Measurements from ENCODE around the gene MVD. TPM values are rescaled to one million over a fixed set of nuclear protein-coding genes. Genes with fewer than 3 reads are reported as not detected.
A peak's percentile ranks its signal among the peaks of the same experiment; 100 is the strongest.

The MVD gene
- total and polyA plus RNA-seq, 2 experiments from 2014 or later, result 95.3 to 149 TPM

DNA sequence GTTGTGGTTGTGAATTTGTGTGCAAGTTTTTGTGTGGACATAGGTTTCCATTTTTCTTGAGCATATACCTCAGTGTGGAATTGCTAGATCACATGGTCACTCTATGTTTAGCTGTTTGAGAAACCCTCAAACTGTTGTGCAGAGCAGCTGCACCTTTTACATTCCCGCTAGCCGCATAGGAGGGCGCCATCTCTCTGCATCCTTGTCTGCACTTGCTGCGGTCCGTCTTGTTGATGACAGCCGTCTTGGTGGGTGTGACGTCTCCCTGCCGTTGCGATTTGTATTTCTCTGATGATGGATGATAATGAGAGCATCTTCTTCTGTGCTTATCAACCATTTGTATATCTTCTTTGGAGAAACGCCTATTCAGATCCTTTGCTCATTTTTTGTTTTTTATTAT lies 49.6 kb downstream of the MVD start:
- H3K27me3 Mint-ChIP-seq (ENCODE audit: insufficient read depth, low read depth, poor library complexity), result peaks cover 4% of the 10 kb centered on the region
- peaks cover 41% of the 10 kb centered on the region for H3K4me1 Mint-ChIP-seq
- H4K20me1 ChIP-seq (replicated peaks; ENCODE audit: insufficient read depth), result peaks cover 41% of the 10 kb centered on the region
- no peak overlapping the region for H3K4me3 Mint-ChIP-seq
- peaks cover 23% of the 10 kb centered on the region for H3F3A ChIP-seq (replicated peaks; ENCODE audit: low read depth)
- no peak overlapping the region for H3K27ac ChIP-seq (ENCODE audit: low read depth)
- peaks cover 5% of the 10 kb centered on the region for H3K36me3 ChIP-seq (ENCODE audit: insufficient read depth)
- ATAC-seq (no peak), DNase-seq (ENCODE audit: low spot score) (no peak)
- TF ChIP-seq, protein P1, sequence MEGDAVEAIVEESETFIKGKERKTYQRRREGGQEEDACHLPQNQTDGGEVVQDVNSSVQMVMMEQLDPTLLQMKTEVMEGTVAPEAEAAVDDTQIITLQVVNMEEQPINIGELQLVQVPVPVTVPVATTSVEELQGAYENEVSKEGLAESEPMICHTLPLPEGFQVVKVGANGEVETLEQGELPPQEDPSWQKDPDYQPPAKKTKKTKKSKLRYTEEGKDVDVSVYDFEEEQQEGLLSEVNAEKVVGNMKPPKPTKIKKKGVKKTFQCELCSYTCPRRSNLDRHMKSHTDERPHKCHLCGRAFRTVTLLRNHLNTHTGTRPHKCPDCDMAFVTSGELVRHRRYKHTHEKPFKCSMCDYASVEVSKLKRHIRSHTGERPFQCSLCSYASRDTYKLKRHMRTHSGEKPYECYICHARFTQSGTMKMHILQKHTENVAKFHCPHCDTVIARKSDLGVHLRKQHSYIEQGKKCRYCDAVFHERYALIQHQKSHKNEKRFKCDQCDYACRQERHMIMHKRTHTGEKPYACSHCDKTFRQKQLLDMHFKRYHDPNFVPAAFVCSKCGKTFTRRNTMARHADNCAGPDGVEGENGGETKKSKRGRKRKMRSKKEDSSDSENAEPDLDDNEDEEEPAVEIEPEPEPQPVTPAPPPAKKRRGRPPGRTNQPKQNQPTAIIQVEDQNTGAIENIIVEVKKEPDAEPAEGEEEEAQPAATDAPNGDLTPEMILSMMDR (conservative IDR thresholded peaks at IDR 0.05; ENCODE audit: low read depth in 2 of 2), result peak; percentile 24 to 46; a peak in 3 of 4 replicates
- TF ChIP-seq STAT1 (IDR thresholded peaks at IDR 0.05; ENCODE audit: unreplicated experiment), result no peak
- no peak for TF ChIP-seq NANOG (IDR thresholded peaks at IDR 0.05; ENCODE audit: borderline replicate concordance)
- TF ChIP-seq ZNF114 (CRISPR knock-in tag; IDR thresholded peaks at IDR 0.05), result no peak
- H3K27ac Mint-ChIP-seq, result no peak overlapping the region
- H3K4me2 ChIP-seq, result no peak overlapping the region
- peaks cover 34% of the 10 kb centered on the region for H3K36me3 Mint-ChIP-seq (ENCODE audit: low read depth)
- peaks cover 9% of the 10 kb centered on the region; the same call in 1 of the 2 replicates for H3K4me1 ChIP-seq (ENCODE audit: insufficient read depth)
- peaks cover 27% of the 10 kb centered on the region for H3K79me2 ChIP-seq (replicated peaks; ENCODE audit: insufficient read depth)
- no peaks in the 10 kb centered on the region for H3K27me3 ChIP-seq (ENCODE audit: insufficient read depth)
- H3K9me2 ChIP-seq (ENCODE audit: insufficient read depth), result no peaks in the 10 kb centered on the region
- no peak overlapping the region for H2AFZ ChIP-seq
- no peak overlapping the region for H3K4me3 ChIP-seq
- H3K9me3 Mint-ChIP-seq, result no peaks in the 10 kb centered on the region

DNA sequence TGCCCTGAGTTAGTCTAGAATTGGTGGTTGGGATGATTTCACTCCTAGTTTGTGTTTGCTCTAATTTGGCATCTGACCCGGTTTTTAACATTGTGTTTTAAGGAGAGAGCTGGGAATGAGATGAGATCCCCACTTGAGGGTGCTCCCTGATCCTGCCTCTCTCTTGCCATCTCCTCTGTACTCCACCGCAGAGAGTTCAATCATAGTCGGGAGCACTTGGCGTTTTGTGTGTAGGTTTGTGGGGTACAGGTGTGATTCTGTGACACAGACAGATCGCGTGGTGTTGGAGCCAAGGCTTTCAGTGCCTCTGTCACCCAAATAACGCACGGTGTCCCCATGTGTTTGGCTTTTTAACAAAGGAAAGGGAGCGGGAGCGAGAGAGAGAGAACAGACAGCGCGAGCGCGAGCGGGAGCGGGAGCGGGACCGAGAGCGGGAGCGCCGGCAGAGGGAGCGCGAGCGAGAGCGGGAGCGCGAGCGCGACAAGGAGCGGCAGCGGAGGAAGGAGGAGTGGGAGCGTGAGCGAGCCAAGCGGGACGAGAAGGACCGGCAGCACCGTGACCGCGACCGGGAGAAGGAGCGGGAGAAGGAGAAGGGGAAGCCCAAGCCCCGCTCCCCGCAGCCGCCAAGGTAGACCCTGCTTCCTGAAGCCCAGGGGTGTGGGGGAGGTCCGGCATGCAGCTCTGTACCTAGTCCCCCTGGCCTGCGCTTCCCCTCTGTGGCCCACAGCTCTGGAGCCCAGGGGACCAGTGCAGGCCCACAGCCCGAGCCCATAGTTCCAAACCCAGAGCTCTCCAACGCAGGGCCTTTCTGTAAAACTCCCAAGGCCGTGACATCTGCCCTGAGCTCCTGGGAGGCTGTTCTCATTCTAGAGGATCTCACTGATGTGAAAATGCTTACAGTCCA lies 51.7 kb downstream of the MVD start:
- Histone ChIP-seq H3F3A (replicated peaks; ENCODE audit: low read depth) (peaks cover 20% of the 10 kb centered on the region), H3K36me3 (ENCODE audit: insufficient read depth) (peaks cover 8% of the 10 kb centered on the region), H3K4me1 (ENCODE audit: insufficient read depth) (peaks cover 9% of the 10 kb centered on the region; the same call in 1 of the 2 replicates), H3K9me2 (ENCODE audit: insufficient read depth) (no peaks in the 10 kb centered on the region), H2AFZ (no peak overlapping the region), H3K4me3 (peak overlapping the region; percentile 45; the same call in 1 of the 2 replicates), H3K4me2 (peak overlapping the region; percentile 77), H3K79me2 (replicated peaks; ENCODE audit: insufficient read depth) (peaks cover 20% of the 10 kb centered on the region), H4K20me1 (replicated peaks; ENCODE audit: insufficient read depth) (peaks cover 37% of the 10 kb centered on the region), H3K27ac (ENCODE audit: low read depth) (peak overlapping the region; percentile 80), H3K27me3 (ENCODE audit: insufficient read depth) (no peaks in the 10 kb centered on the region)
- Mint-ChIP-seq H3K9me3 (no peaks in the 10 kb centered on the region), H3K27ac (no peak overlapping the region), H3K4me3 (peak overlapping the region; percentile 70), H3K27me3 (ENCODE audit: insufficient read depth, low read depth, poor library complexity) (peaks cover 2% of the 10 kb centered on the region), H3K36me3 (ENCODE audit: low read depth) (peaks cover 39% of the 10 kb centered on the region), H3K4me1 (peaks cover 21% of the 10 kb centered on the region)
- TF ChIP-seq CREB1 (CRISPR knock-in tag; IDR thresholded peaks at IDR 0.05; ENCODE audit: low read depth), result peak; percentile 23; the same call in 1 of the 2 replicates
- no peak for TF ChIP-seq POLR2AphosphoS5 (IDR thresholded peaks at IDR 0.05; ENCODE audit: low read depth)
- TF ChIP-seq, protein P2, sequence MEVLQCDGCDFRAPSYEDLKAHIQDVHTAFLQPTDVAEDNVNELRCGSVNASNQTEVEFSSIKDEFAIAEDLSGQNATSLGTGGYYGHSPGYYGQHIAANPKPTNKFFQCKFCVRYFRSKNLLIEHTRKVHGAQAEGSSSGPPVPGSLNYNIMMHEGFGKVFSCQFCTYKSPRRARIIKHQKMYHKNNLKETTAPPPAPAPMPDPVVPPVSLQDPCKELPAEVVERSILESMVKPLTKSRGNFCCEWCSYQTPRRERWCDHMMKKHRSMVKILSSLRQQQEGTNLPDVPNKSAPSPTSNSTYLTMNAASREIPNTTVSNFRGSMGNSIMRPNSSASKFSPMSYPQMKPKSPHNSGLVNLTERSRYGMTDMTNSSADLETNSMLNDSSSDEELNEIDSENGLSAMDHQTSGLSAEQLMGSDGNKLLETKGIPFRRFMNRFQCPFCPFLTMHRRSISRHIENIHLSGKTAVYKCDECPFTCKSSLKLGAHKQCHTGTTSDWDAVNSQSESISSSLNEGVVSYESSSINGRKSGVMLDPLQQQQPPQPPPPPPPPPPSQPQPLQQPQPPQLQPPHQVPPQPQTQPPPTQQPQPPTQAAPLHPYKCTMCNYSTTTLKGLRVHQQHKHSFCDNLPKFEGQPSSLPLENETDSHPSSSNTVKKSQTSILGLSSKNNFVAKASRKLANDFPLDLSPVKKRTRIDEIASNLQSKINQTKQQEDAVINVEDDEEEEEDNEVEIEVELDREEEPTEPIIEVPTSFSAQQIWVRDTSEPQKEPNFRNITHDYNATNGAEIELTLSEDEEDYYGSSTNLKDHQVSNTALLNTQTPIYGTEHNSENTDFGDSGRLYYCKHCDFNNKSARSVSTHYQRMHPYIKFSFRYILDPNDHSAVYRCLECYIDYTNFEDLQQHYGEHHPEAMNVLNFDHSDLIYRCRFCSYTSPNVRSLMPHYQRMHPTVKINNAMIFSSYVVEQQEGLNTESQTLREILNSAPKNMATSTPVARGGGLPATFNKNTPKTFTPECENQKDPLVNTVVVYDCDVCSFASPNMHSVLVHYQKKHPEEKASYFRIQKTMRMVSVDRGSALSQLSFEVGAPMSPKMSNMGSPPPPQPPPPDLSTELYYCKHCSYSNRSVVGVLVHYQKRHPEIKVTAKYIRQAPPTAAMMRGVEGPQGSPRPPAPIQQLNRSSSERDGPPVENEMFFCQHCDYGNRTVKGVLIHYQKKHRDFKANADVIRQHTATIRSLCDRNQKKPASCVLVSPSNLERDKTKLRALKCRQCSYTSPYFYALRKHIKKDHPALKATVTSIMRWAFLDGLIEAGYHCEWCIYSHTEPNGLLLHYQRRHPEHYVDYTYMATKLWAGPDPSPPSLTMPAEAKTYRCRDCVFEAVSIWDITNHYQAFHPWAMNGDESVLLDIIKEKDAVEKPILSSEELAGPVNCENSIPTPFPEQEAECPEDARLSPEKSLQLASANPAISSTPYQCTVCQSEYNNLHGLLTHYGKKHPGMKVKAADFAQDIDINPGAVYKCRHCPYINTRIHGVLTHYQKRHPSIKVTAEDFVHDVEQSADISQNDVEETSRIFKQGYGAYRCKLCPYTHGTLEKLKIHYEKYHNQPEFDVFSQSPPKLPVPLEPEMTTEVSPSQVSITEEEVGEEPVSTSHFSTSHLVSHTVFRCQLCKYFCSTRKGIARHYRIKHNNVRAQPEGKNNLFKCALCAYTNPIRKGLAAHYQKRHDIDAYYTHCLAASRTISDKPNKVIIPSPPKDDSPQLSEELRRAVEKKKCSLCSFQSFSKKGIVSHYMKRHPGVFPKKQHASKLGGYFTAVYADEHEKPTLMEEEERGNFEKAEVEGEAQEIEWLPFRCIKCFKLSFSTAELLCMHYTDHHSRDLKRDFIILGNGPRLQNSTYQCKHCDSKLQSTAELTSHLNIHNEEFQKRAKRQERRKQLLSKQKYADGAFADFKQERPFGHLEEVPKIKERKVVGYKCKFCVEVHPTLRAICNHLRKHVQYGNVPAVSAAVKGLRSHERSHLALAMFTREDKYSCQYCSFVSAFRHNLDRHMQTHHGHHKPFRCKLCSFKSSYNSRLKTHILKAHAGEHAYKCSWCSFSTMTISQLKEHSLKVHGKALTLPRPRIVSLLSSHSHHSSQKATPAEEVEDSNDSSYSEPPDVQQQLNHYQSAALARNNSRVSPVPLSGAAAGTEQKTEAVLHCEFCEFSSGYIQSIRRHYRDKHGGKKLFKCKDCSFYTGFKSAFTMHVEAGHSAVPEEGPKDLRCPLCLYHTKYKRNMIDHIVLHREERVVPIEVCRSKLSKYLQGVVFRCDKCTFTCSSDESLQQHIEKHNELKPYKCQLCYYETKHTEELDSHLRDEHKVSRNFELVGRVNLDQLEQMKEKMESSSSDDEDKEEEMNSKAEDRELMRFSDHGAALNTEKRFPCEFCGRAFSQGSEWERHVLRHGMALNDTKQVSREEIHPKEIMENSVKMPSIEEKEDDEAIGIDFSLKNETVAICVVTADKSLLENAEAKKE (CRISPR knock-in tag; IDR thresholded peaks at IDR 0.05), result no peak
- TF ChIP-seq, protein P1 (conservative IDR thresholded peaks at IDR 0.05; ENCODE audit: low read depth in 2 of 2), result peak; percentile 17 to 54; a peak in 2 of 4 replicates
- TF ChIP-seq JUNB (IDR thresholded peaks at IDR 0.05; ENCODE audit: unreplicated experiment), result no peak
- no peak for TF ChIP-seq EZH2phosphoT487 (IDR thresholded peaks at IDR 0.05; ENCODE audit: unreplicated experiment)
- DNase-seq (ENCODE audit: low spot score), result peak; percentile 92
- ATAC-seq, result peak; percentile 89

All from GM23338 (cell line).